GM10248 (cell line): ENCODE results near the gene DCHS2.

Experiments used
- CTCF ChIA-PET: fragments of 300-600 bp; sonication (Branson Sonifier 250); formaldehyde crosslinking; extraction: SDS; loops from one replicate; lab custom pipeline; 2021; ENCODE audit warnings: antibody characterized with exemption; lab: Yijun Ruan, JAX
- POLR2A ChIA-PET: fragments of 350-650 bp; sonication (Branson Sonifier 250); formaldehyde crosslinking; extraction: SDS; loops from one replicate; lab custom pipeline; 2020; ENCODE audit warnings: antibody characterized with exemption; lab: Yijun Ruan, JAX
- DNase-seq: peaks from one replicate; pipeline ENCODE4 v3.0.0; 2012; ENCODE audit errors: extremely low spot score
- CTCF ChIP-seq: IDR thresholded peaks from 2 replicates; pipeline ENCODE4 v1.5.1; 2012; ENCODE audit warnings: mild to moderate bottlenecking, low read depth; ENCODE audit errors: extremely low read depth, missing control alignments, control extremely low read depth

The DCHS2 gene

GRCh38 chr4:154491341-154492271, at the start of gene DCHS2:
Gene DCHS2 (minus strand): TSS chr4:154491799. CDS start chr4:154491355, 444 bp downstream.
- TF ChIP-seq CTCF, result no peak
- ChIA-PET POLR2A (no interaction called here), CTCF (no interaction called here)
- DNase-seq, result peak; percentile 51

- CTCF ChIA-PET, result no interaction called here
- no peak for TF ChIP-seq CTCF
- no peak for DNase-seq
- POLR2A ChIA-PET, result no interaction called here
Measured at GRCh38 chr4:154534296-154534695, 42.7 kb upstream of the DCHS2 start.

GRCh38 chr4:154529728-154530519, 38.3 kb upstream of the DCHS2 start:
- CTCF ChIA-PET, result interaction anchor here (1.1 to 4.0 kb wide), 7 partner anchors 7 to 29 kb away, joined by 3 to 18 read pairs (median 4); partner anchors contain the start of gene PLRG1
- no peak for DNase-seq
- POLR2A ChIA-PET, result no interaction called here
- no peak for TF ChIP-seq CTCF

GRCh38 chr4:154528869-154529268, 37.3 kb upstream of the DCHS2 start:
- CTCF ChIA-PET, result interaction anchor here (1.1 to 1.5 kb wide), 3 partner anchors 8 to 30 kb away, joined by 3 to 4 read pairs (median 4); no protein-coding TSS in a partner anchor
- TF ChIP-seq CTCF, result no peak
- POLR2A ChIA-PET, result no interaction called here
- DNase-seq, result no peak

- no peak for TF ChIP-seq CTCF
- ChIA-PET CTCF (interaction anchor here (1.5 kb wide), 1 partner anchor 32 kb away, joined by 3 read pairs; no protein-coding TSS in a partner anchor), POLR2A (no interaction called here)
- DNase-seq, result no peak
Measured at GRCh38 chr4:154527308-154527707, 35.7 kb upstream of the DCHS2 start.

GRCh38 chr4:154526151-154526550, 34.6 kb upstream of the DCHS2 start:
- ChIA-PET CTCF (no interaction called here), POLR2A (no interaction called here)
- no peak for DNase-seq

More at GRCh38 chr4:154526151-154526550, 34.6 kb upstream of the DCHS2 start:
- no peak for TF ChIP-seq CTCF
